HG03558 (cell line): ENCODE results near the gene HS2ST1.
"Not testable (repeated sequence)": the region's sequence is repeated elsewhere in the genome, so short reads cannot be mapped to it uniquely, and the experiment has no call there.

Source experiments
- ATAC-seq: cut with Tn5 transposase; IDR thresholded peaks from one replicate; pipeline ENCODE4 v1.9.1; 2021; ENCODE audit warnings: moderate number of reproducible peaks; ENCODE audit not compliant: unreplicated experiment; ENCODE audit errors: extremely low read depth

HS2ST1 gene

GRCh38 chr1:87000460-87000859, 86.0 kb downstream of the HS2ST1 start:
- no peak for ATAC-seq

DNA sequence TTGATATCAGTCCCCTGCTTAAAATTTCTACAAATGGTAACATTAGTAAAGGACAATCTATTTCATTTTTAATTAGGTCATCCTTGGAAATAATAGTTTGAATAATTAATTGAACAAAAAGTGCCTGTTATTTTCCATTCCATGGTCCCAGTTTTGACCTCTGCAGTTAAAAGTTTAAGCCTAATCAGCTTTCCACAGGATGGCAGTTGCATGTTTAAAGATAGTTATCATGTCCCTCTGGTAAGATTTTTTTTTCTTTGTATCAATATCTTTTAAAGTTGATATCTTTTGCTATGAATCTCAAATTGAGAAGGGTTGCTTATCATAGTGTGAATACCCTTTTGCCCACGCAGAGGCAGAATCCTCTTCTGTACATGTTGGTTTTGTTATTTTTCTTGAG, 90.4 kb downstream of the HS2ST1 start:
- ATAC-seq, result no peak

- no peak for ATAC-seq
Measured at GRCh38 chr1:87007323-87007722, 92.9 kb downstream of the HS2ST1 start.

DNA sequence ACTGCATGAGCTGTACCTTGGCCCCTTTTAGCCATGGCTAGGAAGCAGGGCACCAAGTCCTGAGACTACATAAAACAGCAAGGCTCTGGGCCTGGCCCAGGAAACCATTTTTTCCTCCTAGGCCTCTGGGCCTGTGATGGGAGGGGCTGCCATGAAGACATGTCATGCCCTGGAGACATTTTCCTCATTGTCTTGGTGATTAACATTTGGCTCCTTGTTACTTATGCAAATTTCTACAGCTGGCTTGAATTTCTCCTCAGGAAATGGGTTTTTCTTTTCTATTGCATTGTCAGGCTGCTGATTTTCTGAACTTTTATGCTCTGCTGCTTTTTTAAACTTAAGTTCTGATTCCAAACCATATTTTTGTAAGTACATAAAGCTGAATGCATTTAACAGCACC, 99.0 kb downstream of the HS2ST1 start:
- not testable (repeated sequence) for ATAC-seq

DNA sequence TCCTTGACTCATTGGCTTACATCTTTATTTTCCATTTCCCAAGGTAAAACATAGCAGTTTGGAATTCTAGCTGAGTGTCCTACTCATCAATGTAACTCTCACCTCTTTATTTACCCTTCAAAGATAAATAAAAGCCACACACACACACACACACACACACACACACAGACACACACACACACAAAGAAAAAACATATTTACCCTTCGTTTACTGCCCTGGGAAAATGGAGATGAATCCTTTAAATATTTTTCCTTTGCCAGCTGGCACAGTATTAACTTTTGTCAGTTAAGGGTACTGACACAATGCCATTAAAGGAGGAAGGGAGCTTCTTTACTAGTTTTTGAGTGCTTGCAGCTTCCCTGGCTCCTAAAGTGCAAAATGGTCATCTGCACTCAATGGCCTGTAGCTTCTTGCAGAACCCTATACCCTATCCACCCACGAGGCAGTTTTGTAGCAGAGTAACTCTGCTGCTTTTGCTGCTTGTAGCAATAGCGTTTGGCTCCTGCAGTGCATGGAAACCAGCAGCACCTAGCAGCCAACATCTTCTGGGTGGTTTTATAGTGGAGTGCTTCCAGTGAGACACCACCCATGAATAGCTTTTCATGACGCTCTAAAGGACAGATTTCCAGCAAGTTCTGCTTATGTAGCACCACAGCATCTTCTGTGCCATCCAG, 103.7 kb downstream of the HS2ST1 start:
- no peak for ATAC-seq

GRCh38 chr1:87023326-87023725, 108.9 kb downstream of the HS2ST1 start:
- no peak for ATAC-seq

- ATAC-seq, result peak; percentile 44
Measured at GRCh38 chr1:87024936-87025540, 110.6 kb downstream of the HS2ST1 start.

- not testable (repeated sequence) for ATAC-seq
Measured at GRCh38 chr1:87027561-87027960, 113.1 kb downstream of the HS2ST1 start.

DNA sequence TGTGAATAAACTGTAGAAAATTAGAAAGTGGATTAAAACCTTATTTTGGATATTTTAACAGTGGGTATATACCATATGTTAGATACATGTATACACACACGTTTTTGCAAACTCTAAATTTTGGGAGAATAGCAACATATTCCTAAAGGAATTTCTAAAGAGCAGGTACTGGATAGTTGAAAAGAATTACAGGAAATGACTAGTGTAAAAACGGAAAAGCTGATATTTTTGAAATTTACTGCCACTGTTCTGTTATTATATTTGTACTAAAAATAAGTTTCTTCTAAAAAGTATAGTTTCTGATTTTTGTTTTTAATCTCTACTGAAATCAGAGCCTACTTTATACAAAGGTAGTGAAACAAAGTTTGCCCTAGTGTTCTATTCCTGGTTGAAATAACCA, 114.1 kb downstream of the HS2ST1 start:
- no peak for ATAC-seq

DNA sequence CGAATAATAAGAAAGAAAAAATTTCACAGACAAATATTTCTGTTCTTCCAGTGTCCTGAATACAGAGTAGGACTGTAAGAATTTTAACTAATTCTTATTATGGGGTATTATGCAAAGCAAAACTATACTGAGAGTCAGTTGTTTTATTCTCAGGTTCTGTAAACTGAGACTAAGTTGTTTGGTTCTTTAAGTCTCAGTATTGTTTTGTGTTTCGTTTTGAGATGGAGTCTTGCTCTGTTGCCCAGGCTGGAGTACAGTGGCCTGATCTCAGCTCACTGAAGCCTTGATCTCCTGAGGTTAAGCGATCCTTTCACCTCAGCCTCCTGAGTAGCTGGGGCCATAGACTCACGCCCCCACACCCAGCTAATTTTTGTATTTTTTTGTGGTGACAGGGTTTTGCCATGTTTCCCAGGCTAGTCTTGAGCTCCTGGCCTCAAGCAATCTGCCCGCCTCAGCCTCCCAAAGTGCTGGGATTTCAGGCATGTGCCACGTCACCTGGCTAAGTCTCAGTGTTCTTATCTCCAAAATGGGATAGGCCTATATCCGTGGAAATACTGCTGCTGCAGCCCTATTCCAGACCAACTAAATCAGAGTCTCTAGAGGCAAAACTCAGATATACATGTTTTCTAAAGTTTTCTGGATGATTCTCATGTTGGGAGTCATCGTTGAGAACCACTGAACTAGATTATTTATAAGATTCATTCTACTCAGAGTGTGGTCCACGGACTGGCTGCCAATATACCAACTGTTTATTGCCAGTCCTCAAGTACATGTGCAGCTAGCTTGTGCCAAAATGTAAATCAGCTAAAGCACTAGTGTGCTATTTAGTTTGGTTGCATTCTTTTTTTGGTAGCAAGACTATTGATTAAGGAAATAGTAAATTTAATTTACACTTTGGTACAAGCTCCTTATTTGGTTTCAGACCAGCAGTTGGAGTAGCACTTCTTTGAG, 116.6 kb downstream of the HS2ST1 start:
- peak; percentile 79 for ATAC-seq

GRCh38 chr1:87034351-87034750, 119.9 kb downstream of the HS2ST1 start:
- ATAC-seq, result no peak

GRCh38 chr1:87039096-87039495, 124.7 kb downstream of the HS2ST1 start:
- ATAC-seq, result no peak

DNA sequence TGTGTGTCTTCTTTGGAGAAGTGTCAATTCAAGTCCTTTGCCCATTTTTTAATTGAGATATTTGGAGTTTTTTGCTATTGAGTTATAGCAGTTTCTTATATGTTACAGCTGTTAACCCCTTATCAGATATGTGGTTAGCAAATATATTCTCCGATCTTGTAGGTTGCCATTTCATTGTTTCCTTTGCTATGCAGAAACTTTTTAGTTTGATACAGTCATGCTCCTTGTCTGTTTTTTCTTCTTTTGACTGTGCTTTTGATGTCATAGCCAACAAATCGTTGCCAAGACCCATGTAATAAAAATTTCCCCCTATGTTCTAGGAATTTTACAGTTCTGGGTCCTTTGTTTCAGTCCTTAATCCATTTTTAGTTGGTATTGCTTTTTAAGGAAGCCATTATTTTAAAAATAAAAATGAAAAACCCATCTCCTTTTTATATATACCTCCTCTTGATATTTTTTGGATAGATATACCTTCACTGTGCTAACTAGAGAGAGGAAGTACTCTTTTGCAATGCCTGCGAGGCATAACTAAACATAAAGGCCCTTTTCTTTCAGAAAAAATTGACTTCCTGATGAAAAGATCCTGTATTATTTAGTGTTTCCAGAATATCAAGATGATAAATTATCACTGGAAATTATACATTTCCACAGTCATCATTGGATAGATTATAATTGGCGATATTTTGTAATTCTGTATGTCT, 127.8 kb downstream of the HS2ST1 start:
- no peak for ATAC-seq

- no peak for ATAC-seq
Measured at GRCh38 chr1:87044424-87044823, 130.0 kb downstream of the HS2ST1 start.

- no peak for ATAC-seq
Measured at GRCh38 chr1:87044840-87045239, 130.4 kb downstream of the HS2ST1 start.

DNA sequence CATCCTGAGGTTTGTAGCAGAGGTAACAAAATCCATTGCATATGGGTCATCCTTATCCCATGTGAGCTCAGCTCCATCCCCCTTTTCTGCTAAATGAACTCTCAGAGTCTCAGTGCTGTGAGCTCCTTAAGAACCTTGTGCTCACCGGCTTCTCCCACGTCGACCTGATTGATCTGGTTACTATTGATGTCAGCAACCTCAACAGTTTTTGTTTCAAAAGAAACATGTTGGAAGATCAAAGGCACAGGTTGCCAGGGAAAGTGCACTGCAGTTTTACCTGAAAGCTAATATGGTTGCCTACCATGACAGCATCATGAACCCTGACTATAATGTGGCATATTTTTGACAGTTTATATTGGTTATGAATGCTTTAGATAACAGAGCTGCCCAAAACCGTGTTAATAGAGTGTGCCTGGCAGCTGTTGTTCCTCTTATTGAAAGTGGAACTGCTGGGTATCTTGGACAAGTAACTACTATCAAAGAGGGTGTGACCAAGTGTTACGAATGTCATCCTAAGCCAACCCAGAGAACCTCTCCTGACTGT, 131.4 kb downstream of the HS2ST1 start:
- ATAC-seq, result no peak

DNA sequence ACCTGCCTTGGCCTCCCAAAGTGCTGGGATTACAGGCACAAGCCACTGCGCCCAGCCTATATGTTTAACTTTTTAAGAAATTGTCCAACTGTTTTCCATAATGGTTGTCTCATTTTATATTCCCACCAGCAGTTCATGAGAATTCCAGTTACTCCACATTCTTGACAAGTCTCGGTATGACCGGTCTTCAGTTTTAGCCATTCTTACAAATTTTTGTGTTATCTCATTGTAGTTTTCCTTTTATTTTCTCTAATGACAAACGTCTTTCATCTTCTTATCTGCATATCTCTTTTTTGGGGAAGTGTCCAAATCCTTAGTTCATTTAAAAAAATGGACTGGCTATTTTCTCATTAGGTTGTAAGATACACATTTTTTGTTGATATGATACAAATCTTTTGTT, 132.5 kb downstream of the HS2ST1 start:
- ATAC-seq, result no peak

DNA sequence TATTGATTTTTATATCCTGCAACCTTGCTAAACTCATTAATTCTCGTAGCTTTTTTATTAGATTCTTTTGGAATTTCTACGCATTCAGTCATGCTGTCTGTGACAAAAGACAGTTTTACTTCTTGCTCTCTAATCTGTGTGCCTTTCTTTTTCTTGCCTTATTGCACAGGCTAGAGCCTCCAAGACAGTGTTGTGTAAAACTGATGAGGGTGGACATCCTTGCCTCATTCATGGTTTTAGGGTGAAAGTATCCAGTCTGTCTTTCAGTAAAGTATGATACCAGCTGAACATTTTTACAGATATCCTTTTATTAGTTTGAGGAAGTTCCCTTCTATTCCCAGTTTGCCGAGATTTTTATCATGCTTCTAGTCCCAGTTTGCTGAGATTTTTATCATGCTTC, 133.8 kb downstream of the HS2ST1 start:
- ATAC-seq, result no peak

GRCh38 chr1:87051965-87052364, 137.5 kb downstream of the HS2ST1 start:
- ATAC-seq, result no peak

DNA sequence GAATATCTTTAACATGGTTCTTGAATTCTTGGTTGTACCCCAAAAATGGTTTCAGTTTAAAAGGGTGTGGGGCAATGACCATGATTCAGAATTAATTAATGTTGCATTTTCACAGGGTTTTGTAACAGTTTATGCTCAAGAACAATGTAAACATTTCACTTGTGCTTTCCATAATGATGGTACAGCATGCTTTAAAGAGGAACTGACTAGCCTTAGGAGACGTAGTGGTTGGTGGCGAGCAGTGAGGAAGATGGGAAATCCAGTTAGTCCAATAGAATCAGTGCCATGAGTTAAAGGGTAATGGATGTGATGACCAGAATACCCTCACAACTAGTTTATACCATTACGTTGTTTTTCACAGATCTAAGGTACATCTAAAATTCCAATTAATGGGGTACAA, 138.0 kb downstream of the HS2ST1 start:
- no peak for ATAC-seq
